Measurements from ENCODE around the gene SLC17A5. TPM values are rescaled to one million over a fixed set of nuclear protein-coding genes. Genes with fewer than 3 reads are reported as not detected.
A peak's percentile ranks its signal among the peaks of the same experiment; 100 is the strongest.

SLC17A5 gene
- total and polyA plus RNA-seq, 12 donors, result 1.5 to 20.3 (median 12.8) TPM

DNA sequence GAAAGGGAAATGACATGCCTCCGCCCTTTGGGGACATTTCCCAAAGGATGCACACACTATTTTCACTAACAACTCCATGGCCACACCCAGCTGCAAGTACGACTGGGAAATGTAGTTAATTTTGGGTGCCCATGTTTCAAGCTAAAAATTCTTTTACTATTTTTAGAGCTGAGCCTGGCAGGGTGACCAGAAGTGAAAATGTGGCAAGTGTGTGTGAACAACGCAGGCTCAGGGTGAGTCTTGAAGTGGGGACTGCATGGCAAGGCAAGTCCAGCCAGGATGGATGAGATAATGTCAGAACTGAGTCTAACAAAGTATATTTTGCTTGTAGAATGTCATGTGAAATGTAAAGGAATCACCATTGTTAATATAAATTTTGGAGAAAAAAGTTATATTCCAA, 25.2 kb upstream of the SLC17A5 start:
- Histone ChIP-seq H3K27me3 (no peaks in the 10 kb centered on the region), H3K36me3 (replicated peaks in 1 of 2) (no peaks in the 10 kb centered on the region), H3K4me3 (no peak overlapping the region), H3K27ac (no peak overlapping the region), H3K4me1 (replicated peaks in 1 of 2) (no peaks in the 10 kb centered on the region), H3K9me3 (replicated peaks in 1 of 3) (no peaks in the 10 kb centered on the region)
- 53 to 67% (median 58%) methylated on average over 3 of the region's 3 CpGs for WGBS, 4 donors
- intact Hi-C loops (cut with DNase I), result loop anchor here in 1 of 2 donors (5.0 kb wide), 1 partner anchor 53 kb away; no protein-coding TSS in a partner anchor
- no peak for DNase-seq
- no peak for TF ChIP-seq POLR2A (IDR thresholded peaks at IDR 0.05)
- TF ChIP-seq, protein P1, sequence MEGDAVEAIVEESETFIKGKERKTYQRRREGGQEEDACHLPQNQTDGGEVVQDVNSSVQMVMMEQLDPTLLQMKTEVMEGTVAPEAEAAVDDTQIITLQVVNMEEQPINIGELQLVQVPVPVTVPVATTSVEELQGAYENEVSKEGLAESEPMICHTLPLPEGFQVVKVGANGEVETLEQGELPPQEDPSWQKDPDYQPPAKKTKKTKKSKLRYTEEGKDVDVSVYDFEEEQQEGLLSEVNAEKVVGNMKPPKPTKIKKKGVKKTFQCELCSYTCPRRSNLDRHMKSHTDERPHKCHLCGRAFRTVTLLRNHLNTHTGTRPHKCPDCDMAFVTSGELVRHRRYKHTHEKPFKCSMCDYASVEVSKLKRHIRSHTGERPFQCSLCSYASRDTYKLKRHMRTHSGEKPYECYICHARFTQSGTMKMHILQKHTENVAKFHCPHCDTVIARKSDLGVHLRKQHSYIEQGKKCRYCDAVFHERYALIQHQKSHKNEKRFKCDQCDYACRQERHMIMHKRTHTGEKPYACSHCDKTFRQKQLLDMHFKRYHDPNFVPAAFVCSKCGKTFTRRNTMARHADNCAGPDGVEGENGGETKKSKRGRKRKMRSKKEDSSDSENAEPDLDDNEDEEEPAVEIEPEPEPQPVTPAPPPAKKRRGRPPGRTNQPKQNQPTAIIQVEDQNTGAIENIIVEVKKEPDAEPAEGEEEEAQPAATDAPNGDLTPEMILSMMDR (IDR thresholded peaks at IDR 0.05), result no peak

DNA sequence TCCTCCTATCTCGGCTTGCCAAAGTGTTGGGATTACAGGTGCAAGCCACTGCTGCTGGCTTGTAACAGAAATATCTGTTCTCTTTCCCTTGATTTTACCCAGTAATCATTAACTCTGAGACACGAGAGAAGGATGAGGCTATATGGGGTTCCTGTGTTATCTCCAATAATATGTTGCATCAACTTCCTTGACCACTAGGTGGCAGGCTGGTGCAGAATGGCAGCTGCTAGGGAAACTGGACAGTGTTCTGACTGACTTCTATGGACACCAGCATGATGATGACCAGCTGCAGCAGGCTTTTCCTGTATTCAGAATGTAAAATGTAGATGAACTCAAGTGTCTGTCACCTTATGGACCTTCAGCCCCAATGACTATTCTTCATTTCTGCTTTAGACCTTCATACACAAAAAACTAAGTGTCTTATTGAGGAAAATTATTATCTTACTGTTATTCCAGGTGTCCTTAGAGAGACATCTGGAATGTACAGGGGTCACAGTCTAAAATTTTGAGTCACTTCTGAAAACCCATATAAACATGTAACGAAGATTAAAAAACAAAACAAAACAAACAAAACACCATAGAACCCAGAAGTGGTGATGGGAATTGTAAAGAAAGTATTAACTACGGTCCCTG, 21.8 kb upstream of the SLC17A5 start:
- no peak overlapping the region for H3K4me3 ChIP-seq
- no peak for TF ChIP-seq POLR2A (IDR thresholded peaks at IDR 0.05)
- TF ChIP-seq, protein P1 (IDR thresholded peaks at IDR 0.05), result peak; percentile 74 to 93 (median 78)
- peak; percentile 58 to 91 (median 78) for DNase-seq
- intact Hi-C loops (cut with DNase I), result loop anchor here in 1 of 2 donors (5.0 kb wide), 1 partner anchor 57 kb away; no protein-coding TSS in a partner anchor
- H3K27ac ChIP-seq, result no peak overlapping the region
- WGBS, 4 donors, result 34 to 43% (median 39%) methylated on average over 4 of the region's 4 CpGs
- peaks cover 4% of the 10 kb centered on the region for H3K27me3 ChIP-seq
- no peaks in the 10 kb centered on the region for H3K4me1 ChIP-seq (replicated peaks in 1 of 2)
- H3K9me3 ChIP-seq (replicated peaks in 1 of 3), result no peaks in the 10 kb centered on the region
- H3K36me3 ChIP-seq (replicated peaks in 1 of 2), result no peaks in the 10 kb centered on the region

DNA sequence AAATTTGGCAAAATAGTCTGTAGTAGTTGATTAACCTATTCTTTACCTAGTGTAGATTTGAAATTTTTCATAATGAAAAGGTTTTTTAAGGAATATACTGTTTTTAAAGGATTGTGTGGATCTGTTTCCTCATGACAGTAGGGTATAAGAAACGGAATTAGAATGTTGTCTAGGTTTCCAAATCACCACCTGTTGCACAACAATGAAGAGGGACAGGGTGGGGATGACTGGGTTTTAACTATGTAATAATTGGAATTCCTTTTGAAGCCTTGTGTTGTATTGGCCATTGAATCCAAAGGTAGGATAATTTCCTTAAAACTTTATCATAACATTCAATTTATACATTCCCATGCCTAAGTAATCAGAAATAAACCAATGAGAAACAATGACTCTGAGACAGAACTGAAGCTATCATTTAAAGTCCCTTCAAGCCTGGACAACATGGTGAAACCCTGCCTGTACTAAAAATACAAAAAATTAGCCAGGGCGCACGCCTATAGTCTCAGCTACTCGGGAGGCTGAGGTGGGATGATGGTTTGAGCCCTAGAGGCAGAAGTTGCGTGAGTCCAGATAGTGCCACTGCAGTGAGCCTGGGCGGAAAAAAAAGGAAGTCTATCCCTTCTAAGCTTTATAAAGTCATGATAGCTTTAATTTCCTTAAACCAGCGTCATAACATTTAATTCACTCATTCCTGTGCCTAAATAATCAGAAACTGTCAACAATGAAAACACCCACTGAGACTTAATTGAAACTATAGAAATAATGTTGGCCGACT, 18.3 kb upstream of the SLC17A5 start:
- 65 to 74% (median 71%) methylated on average over 8 of the region's 8 CpGs for WGBS, 4 donors
- intact Hi-C loops (cut with DNase I), result loop anchor here in 1 of 2 donors (5.0 kb wide), 1 partner anchor 60 kb away; no protein-coding TSS in a partner anchor
- TF ChIP-seq, protein P1 (IDR thresholded peaks at IDR 0.05), result no peak
- no peak for TF ChIP-seq POLR2A (IDR thresholded peaks at IDR 0.05)
- Histone ChIP-seq H3K27ac (no peak overlapping the region), H3K36me3 (replicated peaks in 1 of 2) (no peaks in the 10 kb centered on the region), H3K4me1 (replicated peaks in 1 of 2) (no peaks in the 10 kb centered on the region), H3K9me3 (replicated peaks in 1 of 3) (no peaks in the 10 kb centered on the region), H3K27me3 (peaks cover 11% of the 10 kb centered on the region), H3K4me3 (no peak overlapping the region)
- DNase-seq, result no peak

DNA sequence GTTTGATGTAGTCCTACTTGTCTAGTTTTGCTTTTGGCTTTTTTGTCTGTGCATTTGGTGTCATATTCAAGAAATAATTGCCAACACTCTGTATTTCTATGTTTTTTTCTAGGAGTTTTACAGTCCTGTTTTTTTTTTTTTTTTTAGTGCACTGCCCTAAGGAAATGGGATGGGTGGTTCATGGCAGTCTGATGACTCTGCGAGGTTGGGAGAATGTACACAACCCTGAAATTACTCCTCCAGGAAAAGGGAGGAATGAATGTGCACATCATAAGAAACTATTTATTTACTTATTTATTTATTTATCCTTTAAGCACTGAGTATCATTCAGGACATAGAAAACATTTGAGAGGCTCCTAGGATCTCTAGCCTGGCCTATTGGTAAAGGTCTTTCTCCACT, 15.2 kb upstream of the SLC17A5 start:
- intact Hi-C loops (cut with DNase I), result no loop called here
- TF ChIP-seq, protein P1 (IDR thresholded peaks at IDR 0.05), result no peak
- no peak for TF ChIP-seq POLR2A (IDR thresholded peaks at IDR 0.05)
- WGBS, 4 donors, result 88 to 96% (median 89%) methylated on average over 1 of the region's 1 CpG
- H3K36me3 ChIP-seq (replicated peaks in 1 of 2), result no peaks in the 10 kb centered on the region
- no peak overlapping the region for H3K27ac ChIP-seq
- DNase-seq, result no peak
- H3K4me1 ChIP-seq (replicated peaks in 1 of 2), result no peaks in the 10 kb centered on the region
- H3K4me3 ChIP-seq, result no peak overlapping the region
- H3K27me3 ChIP-seq, result peaks cover 11% of the 10 kb centered on the region
- H3K9me3 ChIP-seq (replicated peaks in 1 of 3), result no peaks in the 10 kb centered on the region

Measured in adrenal gland (tissue), 12 donors.